ENCODE results near the gene ADSL.
A peak's percentile ranks its signal among the peaks of the same experiment; 100 is the strongest.

DNA sequence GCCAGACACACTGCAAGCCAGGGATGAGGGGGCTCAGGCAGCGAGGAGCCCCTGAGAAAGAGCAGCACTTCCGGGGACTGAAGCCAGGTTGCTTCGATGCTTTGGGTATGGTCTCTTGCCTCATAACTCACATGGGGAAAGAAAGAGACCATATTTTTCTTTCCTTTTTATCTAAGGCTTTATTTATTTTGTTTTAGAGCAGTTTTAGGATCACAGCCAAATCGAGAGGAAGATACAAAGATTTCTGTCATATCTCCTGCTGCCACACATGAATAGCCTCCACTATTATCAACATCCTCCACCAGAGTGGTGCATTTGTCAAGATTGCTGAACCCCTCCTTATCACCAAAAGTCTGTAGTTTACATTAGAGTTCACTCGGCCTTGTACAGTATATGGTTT is 24.3 kb upstream of the ADSL start:
- TF ChIP-seq, protein P1, sequence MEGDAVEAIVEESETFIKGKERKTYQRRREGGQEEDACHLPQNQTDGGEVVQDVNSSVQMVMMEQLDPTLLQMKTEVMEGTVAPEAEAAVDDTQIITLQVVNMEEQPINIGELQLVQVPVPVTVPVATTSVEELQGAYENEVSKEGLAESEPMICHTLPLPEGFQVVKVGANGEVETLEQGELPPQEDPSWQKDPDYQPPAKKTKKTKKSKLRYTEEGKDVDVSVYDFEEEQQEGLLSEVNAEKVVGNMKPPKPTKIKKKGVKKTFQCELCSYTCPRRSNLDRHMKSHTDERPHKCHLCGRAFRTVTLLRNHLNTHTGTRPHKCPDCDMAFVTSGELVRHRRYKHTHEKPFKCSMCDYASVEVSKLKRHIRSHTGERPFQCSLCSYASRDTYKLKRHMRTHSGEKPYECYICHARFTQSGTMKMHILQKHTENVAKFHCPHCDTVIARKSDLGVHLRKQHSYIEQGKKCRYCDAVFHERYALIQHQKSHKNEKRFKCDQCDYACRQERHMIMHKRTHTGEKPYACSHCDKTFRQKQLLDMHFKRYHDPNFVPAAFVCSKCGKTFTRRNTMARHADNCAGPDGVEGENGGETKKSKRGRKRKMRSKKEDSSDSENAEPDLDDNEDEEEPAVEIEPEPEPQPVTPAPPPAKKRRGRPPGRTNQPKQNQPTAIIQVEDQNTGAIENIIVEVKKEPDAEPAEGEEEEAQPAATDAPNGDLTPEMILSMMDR (conservative IDR thresholded peaks at IDR 0.05; ENCODE audit: low read depth, low read length) = no peak
- TF ChIP-seq CEBPB (IDR thresholded peaks at IDR 0.05; ENCODE audit: low read depth, low read length) (0 out of 2 replicates have a peak, but pooled peaks have one; percentile 8), POLR2A (IDR thresholded peaks at IDR 0.05; ENCODE audit: low read depth, low read length) (no peak), ELK1 (IDR thresholded peaks at IDR 0.05; ENCODE audit: borderline replicate concordance, low read depth, low read length) (no peak), MAZ (IDR thresholded peaks at IDR 0.05; ENCODE audit: borderline replicate concordance, low read depth, low read length) (no peak), RFX5 (IDR thresholded peaks at IDR 0.05; ENCODE audit: low read depth, low read length) (no peak), RAD21 (IDR thresholded peaks at IDR 0.05; ENCODE audit: low read length) (no peak), MAFK (IDR thresholded peaks at IDR 0.05; ENCODE audit: low read depth, low read length) (no peak), RCOR1 (IDR thresholded peaks at IDR 0.05; ENCODE audit: insufficient replicate concordance, low read length) (no peak), MXI1 (IDR thresholded peaks at IDR 0.05; ENCODE audit: borderline replicate concordance, low read depth, low read length) (no peak)
